ENCODE data around the gene CASKIN2.

The CASKIN2 gene

DNA sequence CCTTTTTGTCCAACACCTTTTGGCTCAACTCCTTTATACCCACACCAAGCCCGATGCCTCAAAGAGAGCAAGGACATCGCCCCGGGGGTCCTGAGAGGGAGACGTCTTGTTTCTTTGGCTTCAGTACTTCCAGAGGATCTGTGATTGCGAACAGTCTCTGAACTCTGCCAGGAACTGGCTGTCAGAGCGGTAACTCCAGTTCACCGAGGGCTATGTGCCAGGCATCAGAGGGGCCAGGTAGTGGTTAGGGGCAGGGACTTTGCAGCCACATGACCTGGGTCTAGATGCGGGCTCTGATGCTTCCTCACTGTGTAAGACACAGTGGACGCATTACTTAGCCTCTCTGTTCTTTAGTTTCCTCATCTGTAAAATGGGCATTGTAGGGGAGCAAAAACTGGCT is 31.8 kb upstream of the CASKIN2 start:
- in situ Hi-C loops (cut with MboI; ENCODE audit: low sequenced_read_pairs), result no loop called here

DNA sequence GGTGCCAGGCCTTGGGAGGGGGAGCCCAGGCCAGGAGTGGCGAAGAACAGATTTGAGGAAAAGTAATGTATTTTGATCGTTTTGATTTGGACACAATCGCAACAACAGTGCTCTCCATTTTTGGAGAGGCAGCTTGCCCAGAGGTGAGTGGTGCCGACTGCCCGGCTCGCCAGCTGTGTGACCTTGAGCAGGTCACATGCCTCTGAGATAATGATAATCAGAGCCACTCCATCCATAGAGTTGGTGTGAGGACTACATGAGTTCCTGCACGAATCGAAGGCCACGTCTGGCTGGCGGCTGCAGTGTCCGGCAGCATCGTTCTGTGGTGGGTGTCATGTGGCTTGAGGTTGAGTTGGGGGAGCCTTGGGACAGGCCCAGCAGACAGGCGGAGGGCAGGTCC is 30.8 kb upstream of the CASKIN2 start:
- in situ Hi-C loops (cut with MboI; ENCODE audit: low sequenced_read_pairs), result no loop called here

DNA sequence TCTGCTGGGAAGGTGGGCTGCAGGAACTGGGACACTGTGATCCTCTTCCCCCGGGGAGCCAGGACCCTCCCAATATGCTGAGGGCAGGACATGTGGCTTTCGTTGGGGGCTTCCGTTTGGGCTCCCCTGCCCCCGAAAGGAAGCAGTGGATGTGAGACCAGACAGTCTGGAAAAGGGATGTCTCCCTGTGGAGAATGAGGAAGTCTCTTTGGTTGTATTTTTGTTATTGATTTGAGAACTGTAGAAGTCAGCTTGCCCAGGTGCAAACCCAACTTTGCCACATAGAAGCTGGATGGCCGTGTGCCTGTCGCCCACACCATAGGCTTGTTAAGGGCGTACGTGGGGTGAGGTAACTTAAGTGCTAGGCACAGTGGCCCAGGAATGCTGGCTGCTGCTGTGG is 28.9 kb upstream of the CASKIN2 start:
- in situ Hi-C loops (cut with MboI; ENCODE audit: low sequenced_read_pairs), result no loop called here

DNA sequence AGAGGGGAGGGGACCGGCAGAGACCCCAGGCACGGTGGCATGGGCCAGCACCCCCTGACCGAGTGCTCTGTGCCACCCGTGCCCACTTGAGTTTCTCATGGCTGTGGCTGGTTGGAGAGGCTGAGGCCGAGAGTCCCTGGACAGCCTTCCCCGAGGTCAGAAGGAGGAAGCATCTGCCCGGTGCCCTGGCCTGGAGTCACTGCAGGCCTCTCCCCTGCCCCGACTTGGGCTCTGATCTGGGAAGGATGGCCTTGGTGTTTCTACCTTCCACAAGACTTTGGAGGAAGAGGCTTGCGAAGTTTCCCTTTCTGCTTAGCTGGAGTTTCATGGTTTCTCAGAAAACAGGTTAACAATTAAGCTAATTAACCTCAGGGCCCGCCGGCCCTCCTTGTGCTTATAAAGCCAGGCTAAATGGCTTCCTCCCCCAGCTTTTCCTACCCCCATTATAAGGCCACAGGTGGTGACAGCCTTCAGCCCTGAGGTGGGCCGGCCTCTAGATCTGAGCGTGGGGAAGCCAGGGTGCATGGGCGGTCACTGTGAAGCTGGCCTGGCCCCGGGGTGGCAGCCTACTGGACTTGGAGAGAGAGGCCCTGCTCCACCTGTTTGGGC is 27.5 kb upstream of the CASKIN2 start:
- in situ Hi-C loops (cut with MboI; ENCODE audit: low sequenced_read_pairs), result no loop called here

DNA sequence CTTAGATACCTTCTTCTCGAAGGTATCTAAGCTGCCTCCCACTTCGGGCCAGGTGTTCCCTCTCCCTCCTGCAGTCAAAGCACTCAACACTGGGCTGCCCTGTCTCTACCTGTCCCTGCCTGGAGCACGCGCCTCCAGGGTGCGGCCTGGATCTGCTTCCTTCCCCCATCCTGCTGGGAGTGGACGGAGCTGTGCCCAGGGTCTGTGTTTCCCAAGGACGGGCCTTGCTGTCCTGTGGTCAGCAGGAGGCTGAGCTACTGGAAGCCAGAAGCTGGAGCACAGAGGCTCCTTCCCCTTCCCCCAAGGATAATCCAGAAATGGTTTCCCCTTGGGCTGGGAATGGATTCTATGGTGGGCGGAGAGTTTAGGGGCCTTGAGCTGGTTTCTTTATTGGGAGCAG is 26.9 kb upstream of the CASKIN2 start:
- in situ Hi-C loops (cut with MboI; ENCODE audit: low sequenced_read_pairs), result no loop called here

DNA sequence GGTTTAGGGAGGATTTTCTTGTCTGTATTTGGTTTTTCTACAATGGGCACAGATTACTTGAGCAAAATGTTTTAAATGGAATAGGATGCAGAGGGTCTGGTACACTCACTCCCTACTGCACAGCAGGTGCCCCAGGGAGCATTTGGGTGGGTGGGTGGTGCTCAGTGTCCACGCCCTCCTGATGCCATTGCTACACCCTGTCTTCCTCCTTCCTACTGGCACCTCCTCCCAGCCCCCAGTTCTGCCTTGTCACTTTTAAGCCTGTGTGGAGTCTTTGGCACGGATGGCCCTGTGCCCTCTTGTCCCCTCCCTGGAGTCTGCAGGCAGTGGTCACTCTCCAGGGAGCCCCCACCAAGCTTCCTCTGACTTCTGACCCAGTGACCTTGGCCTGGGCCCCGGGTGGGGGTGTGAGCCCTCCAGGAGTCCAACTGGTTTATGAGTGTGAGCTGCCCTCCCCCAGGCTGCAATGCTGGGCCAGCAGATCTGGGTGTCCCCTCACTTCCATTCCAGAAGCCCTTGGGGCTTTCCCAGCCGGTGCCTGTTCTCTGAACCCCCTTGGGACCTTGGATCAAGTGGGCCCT is 25.7 kb upstream of the CASKIN2 start:
- in situ Hi-C loops (cut with MboI; ENCODE audit: low sequenced_read_pairs), result no loop called here

DNA sequence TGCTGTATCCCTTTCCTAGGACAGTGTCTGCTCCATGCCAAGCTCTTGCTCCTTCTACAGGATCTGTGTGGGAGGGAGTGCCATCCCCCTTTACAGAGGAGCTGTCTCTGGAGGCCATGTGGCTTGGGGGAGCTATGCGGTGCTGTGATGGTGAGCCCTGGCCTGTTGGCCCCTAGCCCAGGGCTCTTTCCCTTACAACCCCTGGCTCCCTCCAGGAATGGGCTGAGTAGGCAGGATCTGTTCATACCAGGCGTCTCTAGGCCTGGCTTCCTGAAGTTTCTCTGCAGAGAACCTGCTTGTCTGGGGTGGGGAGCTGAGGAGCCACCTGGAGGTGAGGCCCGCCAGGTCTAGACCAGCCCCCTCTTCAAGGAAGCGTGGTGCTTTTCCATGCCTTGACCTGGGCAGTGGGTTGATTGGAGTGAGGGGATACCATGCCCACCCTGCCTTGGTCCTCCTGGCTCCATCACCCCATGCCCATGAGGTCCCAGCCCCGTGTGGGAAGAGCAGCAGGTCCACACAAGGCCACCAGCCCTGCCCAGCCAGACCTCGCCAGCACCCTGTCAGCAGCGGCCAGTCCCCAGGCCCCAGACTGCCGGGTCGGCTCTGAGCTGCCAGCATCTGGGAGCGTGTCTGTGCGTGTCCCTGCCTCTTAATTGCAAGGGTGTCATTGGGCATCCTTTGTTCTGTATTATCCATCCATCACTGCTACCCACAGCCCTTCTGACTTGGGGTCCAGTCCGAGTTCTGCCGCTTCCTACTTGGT is 24.8 kb upstream of the CASKIN2 start:
- in situ Hi-C loops (cut with MboI; ENCODE audit: low sequenced_read_pairs), result no loop called here

DNA sequence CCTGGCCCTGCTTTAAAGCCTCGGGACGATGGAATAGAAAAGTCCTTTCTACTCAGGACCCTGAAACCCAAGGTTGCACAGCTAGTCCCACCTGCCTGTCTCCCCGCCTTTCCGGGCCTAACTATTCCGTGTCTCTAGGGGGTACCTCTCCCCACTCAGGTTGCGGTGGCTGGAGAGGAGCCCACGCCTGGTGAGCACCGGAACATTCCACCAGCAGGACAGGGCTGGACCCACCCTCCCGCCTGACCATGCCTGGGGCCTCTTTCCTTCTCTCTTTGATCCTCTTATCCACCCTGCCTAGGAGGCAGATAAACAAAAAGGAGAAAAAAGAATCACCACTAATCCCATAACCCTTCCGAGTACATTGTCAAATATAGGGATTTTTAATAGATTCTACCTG is 21.0 kb upstream of the CASKIN2 start:
- in situ Hi-C loops (cut with MboI; ENCODE audit: low sequenced_read_pairs), result no loop called here

DNA sequence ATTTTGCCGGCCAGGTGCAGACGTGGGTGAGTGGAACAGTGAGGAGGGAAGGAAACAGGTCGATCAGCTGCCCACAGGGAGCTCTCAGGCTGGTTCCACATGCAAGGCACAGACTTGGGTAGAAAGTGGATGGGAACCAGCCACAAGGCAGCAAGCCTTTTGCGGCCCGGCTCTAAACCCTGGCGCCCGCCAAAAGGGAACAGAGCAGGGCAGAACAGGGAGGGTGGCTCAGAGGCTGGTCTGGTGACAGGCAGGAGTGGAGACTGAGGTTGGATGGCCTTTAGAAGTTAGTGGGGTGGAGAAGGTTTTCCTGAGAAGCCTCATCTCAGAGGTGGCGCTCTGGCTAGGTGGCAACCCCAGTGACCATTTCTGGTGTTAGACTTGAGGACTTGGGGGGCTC is 20.5 kb upstream of the CASKIN2 start:
- in situ Hi-C loops (cut with MboI; ENCODE audit: low sequenced_read_pairs), result no loop called here

DNA sequence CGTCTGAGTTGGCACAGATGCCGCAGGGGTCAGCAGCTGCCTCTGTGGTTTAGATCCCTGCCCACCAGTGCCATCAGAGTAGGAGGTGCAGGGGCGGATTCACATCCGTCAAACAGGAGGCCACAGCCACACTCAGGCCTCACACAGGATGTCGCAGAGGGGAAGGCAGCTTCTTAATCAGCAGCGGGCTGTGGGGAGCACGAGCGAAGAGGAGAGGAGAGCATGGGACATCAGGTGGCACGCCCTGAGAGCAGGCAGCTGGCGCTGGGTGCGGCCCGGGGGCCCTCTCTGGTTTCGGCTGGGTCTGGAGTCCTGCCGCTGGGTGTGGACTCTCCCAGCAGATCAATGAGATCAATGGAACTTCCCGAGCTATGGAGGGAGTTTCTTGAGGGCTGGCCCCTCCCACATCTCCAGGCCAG is 19.8 kb upstream of the CASKIN2 start:
- in situ Hi-C loops (cut with MboI; ENCODE audit: low sequenced_read_pairs), result no loop called here

DNA sequence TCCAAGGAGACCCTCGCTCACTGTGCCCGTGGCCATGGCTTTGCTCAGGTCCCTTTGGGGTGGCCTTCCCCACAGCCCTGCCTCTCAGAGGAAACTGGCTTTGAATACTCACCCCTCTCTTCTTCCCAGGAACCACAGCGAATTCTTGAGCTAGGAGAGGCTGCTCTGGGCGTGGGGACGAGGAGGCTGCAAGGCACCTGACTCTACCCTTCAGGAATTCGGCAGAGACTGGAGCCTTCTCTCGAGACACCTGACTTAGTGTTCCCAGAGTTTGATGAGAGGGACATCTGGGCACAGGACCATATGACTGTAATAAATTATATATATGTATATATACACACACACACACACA is 16.4 kb upstream of the CASKIN2 start:
- in situ Hi-C loops (cut with MboI; ENCODE audit: low sequenced_read_pairs), result no loop called here

DNA sequence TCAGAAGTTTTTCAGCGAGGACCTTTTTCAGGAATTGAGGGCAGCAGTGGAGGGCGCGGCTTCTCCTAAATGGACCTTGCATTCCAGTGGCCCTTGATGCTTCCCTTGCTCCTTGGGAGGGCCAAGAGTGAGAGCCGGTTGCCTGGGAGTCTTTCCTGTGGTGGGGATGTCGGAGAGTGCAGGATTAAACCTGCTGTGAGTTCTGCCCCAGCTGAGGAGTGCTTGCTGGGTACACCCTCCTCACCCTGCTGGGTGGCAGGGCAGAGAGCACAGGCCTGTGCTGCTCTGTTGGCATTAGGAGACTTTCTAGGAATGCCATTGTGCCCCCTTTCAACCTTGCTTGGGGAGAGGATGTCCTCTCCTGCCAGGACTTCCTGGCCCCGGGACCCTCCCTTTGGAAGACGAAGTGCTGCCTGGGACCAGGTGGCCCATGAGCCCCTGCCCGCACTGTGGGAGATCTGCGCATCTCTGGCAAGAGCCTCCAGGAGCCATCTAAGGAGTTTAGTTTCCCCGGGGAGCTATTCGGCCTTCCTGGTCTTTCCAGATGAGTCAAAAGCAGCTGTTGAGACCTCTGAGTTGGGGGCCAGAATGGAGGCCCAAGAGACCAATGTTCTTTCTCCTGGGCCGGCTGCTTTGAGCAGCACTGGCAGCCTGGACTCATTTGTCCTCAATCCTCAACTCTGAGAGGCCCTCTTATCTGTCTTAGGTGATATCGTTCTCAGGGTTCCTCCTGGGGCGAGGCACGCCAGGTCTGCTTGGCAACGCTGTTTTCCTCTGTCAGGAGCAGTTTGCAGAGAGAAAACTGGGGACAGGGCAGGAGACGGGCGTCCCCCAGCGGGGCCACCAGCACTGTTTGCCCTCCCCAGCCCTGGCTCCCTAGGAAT is 15.7 kb upstream of the CASKIN2 start:
- in situ Hi-C loops (cut with MboI; ENCODE audit: low sequenced_read_pairs), result no loop called here

DNA sequence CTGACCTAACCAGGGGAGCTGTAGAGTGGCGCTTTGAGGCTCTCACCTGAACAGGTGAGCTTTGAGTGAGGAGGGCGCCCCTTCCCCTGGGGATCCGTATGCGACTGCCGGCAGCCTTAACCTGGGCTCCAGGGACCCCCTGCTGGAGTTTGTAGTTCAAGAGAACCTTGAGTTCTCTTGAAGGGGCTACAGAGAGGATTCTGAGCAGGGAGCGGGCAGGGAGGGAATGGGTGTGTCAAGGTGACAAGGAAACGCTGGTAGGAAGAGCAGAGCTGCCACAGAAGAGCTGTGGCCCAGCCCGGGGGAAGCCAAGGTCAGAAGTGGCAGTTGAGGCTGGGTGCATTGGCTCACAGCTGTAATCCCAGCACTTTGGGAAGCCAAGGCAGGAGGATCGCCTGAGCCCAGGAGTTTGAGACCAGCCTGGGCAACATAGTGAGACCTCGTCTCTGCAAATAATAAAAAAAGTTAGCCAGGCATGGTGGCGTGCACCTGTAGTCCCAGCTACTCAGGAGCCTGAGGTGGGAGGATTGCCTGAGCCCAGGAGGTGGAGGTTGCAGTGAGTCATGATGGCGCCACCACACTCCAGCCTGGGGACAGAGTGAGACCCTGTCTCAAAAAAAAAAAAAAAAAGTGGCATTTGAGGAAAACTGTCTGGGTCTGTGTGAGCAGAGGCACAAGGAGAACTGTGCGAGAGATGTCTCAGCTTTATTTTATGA is 11.4 kb upstream of the CASKIN2 start:
- in situ Hi-C loops (cut with MboI; ENCODE audit: low sequenced_read_pairs), result no loop called here

DNA sequence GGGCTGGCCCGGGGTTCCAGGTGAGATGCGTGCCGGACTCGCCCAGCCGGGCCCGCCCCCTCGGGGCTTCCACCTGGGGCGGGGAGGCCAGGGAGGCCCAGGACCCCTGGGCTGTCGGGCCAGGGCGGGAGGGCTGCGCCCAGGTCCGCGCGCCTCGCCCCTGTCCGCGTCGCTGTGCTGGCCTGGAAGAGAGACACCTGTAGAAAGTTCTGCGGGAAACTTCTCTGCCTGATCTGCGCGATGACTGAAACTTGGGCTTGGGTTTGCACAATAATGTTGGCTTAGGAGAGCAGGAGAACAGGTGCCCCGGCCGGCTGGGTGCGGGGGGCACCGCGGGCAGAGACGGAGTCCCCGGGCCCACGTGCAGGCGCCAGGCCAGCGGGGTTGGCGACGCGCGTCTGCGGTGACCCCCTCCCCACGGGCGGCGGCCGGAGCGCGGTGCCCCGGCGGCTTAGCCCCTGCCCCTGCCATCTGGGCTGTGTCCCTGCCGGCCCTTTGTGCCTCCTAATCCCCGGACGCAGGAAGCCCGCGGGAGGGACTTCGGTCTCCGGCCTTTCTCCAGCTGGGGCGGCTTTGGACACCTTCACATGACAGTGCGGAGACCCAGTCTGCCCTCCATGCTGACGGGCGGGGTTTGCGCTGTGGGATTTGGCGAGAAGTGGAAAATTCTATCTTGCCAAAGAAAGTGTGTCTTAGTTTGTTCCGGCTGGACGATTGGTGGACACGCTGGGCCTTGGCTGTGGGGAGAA is 10.6 kb upstream of the CASKIN2 start:
- in situ Hi-C loops (cut with MboI; ENCODE audit: low sequenced_read_pairs), result no loop called here

DNA sequence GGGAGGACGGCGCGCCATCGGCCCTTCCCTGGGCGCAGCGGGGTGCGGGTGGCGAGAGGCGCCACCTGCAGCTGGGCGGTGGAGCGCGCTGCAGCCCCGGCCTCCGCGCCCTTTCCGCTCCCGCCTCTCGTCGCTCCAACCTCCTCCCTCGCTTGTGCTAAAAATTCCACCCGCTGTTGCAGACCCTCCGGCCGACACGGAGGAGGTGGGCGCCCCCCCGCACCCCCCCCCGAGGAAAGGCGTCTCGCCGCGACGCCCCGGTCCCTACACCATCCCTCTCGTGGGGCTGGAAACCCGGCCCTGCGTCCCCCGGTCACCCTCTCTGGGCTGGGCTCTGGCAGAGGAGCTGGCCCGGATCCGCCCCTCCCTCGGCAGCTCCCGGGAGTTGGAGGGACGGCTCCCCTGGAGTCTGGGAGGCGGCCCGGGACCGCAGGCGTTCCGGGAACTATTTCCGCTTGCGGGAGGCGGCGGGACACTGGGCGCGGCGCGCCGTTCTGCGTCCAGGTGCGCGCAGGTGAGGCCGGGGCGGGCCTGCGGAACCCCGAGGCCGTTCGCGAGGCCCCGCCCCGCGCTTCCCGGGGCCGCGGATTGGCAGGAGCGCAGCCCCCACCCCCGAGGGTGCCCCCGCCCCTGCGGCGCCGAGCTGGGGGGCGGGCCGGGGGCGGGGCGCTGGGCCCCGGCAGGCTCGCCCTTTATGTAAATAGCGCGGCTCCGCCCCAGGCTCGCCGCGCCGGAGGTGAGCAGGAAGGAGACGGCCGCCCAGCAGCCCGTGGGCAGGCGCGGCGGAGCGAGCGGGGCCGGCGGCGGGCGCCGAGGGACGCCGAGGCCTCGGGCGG is 9.9 kb upstream of the CASKIN2 start, which contains the start of gene LLGL2:
LLGL2 (plus strand) TSS at position 728 of the 836 bp plus-strand sequence. CDS start 17,730 bp downstream, outside the sequence.
- in situ Hi-C loops (cut with MboI; ENCODE audit: low sequenced_read_pairs), result no loop called here

DNA sequence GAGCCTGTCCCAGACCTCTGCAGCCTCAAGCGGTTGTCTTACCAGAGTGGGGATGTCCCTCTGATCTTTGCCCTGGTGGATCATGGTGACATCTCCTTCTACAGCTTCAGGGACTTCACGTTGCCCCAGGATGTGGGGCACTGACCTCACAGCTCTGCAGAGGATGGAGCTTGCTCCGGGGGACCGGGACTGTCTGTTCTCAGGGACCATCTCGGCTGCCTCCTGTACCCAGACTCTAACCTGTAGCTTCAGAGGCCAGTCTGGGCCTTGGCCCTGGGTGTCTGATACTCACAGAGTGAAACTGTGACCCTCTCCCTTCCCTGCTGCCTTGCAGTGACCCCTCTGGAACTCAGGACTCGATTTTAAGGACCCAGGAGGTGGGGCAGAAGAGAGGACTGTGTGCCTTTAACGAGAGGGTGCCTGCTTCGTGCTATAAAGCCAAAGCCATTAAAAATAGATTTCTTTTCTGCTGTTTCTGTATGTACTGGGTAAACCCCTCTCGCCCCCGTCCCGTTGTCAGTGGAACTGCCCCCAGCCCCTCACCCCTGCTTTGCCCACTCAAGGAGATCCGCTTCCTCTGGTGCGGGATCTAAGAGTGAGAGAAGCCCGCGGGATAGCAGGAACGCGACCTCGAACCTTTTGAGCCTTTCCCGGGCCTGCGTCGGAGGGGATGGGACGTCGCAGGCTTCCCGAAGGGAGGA is 9.1 kb upstream of the CASKIN2 start:
- in situ Hi-C loops (cut with MboI; ENCODE audit: low sequenced_read_pairs), result no loop called here

DNA sequence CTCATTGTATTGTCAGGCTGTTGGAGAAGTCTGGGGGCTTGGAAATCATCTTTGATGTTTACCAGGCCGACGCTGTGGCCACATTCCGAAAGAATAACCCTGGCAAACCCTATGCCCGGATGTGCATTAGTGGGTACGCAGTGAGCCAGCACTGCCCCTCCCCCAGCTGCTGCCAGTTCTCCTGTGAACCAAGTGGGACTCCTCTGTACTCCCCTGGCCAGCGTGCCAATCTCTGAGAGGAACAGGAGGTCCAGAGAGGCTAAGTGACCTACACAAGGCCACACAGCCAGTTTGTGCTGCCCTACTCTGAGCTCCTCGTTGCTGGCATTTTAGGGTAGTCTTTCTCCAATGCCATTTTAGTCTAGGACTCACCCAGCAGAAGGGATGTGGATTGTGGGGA is 8.3 kb upstream of the CASKIN2 start:
- in situ Hi-C loops (cut with MboI; ENCODE audit: low sequenced_read_pairs), result no loop called here

DNA sequence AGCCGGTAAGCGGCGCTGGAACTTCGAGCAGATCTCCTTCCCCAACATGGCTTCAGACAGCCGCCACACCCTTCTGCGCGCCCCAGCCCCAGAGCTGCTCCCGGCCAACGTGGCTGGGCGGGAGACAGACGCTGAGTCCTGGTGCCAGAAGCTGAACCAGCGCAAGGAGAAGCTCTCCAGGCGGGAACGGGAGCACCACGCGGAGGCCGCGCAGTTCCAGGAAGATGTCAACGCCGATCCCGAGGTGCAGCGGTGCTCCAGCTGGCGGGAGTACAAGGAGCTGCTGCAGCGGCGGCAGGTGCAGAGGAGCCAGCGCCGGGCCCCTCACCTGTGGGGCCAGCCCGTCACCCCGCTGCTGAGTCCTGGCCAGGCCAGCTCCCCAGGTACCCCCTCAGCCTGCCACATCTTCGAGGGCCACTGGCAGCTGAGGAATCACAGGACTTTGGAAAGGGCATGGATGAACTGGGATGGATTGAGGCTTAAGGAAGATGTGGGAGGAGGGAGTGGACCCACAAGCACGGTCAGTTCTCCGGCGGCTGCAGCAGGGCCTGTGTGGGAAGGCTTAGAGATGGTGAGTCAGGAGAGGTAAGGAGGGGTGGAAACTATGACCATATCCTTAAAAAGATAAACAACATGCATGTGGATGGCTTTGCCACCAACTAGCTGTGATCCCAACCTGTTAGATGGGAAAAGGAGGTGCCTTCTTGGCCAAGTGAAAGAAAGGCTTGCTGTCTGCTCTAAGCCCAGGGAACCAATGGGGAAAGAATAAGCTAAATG is 6.8 kb upstream of the CASKIN2 start:
- in situ Hi-C loops (cut with MboI; ENCODE audit: low sequenced_read_pairs), result no loop called here
